Breast epithelium (tissue), 4 donors: Measurements from ENCODE around the gene GCNA. TPM values are rescaled to one million over a fixed set of nuclear protein-coding genes. Genes with fewer than 3 reads are reported as not detected.

ENCODE experiments used
- DNase-seq, 2 donors: peaks; one replicate each; pipeline ENCODE4 v3.0.0-alpha.2; 2019; ENCODE audit warnings: low spot score in 2 of 2
- H3K27ac ChIP-seq, 2 donors: fragments of 200-600 bp; sonication (generic) in 1 of 2; one replicate each; pipeline ENCODE4 v1.5.1; 2016 to 2019; ENCODE audit warnings: mild to moderate bottlenecking in 1 of 2
- H3K27me3 ChIP-seq, 2 donors: fragments of 200-600 bp; sonication (generic) in 1 of 2; one replicate each; pipeline versions ENCODE4 v1.5.1 to v1.6.0; 2017 to 2019; ENCODE audit warnings: control low read depth in 1 of 2, mild to moderate bottlenecking in 1 of 2
- H3K36me3 ChIP-seq: fragments of 200-600 bp; one replicate; pipeline ENCODE4 v1.5.1; 2019
- H3K4me1 ChIP-seq, 2 donors: fragments of 200-600 bp; sonication (generic); one replicate each; pipeline ENCODE4 v1.5.1; 2016 to 2019; ENCODE audit warnings: control low read depth in 1 of 2
- H3K4me3 ChIP-seq, 3 donors: fragments of 200-600 bp; sonication (generic); 1 replicate in 2 of 3; 2 replicates in 1 of 3; pipeline ENCODE4 v1.5.1; 2016 to 2019; ENCODE audit warnings: mild to moderate bottlenecking in 3 of 3, moderate library complexity in 2 of 3
- H3K9me3 ChIP-seq, 2 donors: fragments of 200-600 bp; sonication (generic) in 1 of 2; one replicate each; pipeline ENCODE4 v1.5.1; 2016 to 2019; ENCODE audit warnings: control low read depth in 1 of 2
- CTCF ChIP-seq, 3 donors: fragments of 450-650 bp; IDR thresholded peaks; one replicate each; pipeline ENCODE4 v1.5.1; 2016 to 2017; ENCODE audit warnings: antibody characterized with exemption in 3 of 3, mild to moderate bottlenecking in 3 of 3, moderate library complexity in 3 of 3
- POLR2A ChIP-seq: fragments of 450-650 bp; IDR thresholded peaks from one replicate; pipeline ENCODE4 v1.6.1; 2016; ENCODE audit warnings: antibody characterized with exemption, mild to moderate bottlenecking, moderate library complexity
- POLR2AphosphoS5 ChIP-seq, 3 donors: sonication (generic); formaldehyde crosslinking; IDR thresholded peaks; one replicate each; pipeline ENCODE4 v1.6.1; 2017; ENCODE audit warnings: antibody characterized with exemption in 3 of 3
- intact Hi-C: fragments of 100-400 bp; cut with DNase I; formaldehyde crosslinking; loops from one replicate; pipeline ENCODE4 v1.15.1; 2023; ENCODE audit warnings: low total_unique reads
- total RNA-seq, 3 donors: library from RNA; depleted of rRNA; stranded (reverse); fragments of >200 nt; gene quantifications; one replicate each; pipeline ENCODE4 v1.1.0, GENCODE V29; 2016

The GCNA gene
- total RNA-seq, 3 donors from 2014 or later = 2.3 to 3.0 (median 2.6) TPM

DNA sequence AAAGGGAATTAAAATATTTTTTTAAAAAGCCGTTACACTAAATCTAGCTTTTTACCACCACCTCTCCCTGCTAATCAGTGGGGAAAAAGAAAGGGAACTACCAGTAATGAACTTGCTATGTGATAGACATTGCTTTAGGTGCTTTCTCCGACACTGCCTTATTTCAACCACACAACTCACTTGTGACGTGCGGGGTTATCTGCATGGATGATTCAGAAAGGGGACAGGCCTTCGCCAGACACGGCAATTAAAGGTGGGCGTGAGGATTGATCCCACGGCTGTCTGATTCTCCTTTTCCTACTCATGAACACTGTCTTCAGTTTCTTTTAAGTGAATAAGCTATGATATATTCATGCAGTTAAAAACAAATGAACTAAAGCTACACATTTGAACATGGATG is 41.0 kb downstream of the GCNA start:
- DNase-seq = no peak
- H3K4me1 ChIP-seq = no peaks in the 10 kb centered on the region

DNA sequence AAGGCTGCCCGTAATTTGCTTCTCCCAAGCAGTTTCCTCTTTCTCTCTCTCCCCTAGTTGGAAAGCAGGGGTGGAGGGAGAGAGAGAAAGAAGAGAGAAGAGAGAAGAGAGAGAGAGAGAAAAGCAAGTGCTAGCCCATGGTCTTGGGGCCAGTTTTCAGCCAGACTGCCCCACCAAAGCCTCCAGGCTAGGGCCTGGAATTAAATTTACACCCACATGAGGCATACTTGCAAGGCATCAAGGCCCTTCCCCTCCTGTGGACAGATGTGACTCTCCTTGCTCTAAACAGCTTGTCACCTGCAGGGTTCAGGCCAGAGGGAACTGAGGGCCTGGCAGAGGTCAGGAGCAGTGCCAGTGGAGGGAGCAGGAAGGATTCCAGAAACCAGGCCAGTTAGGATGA is 41.7 kb downstream of the GCNA start:
- DNase-seq = no peak
- TF ChIP-seq POLR2AphosphoS5 (IDR thresholded peaks at IDR 0.05) (no peak), POLR2A (no peak), CTCF (IDR thresholded peaks at IDR 0.05) (no peak)
- Histone ChIP-seq H3K9me3 (no peaks in the 10 kb centered on the region), H3K4me1 (no peaks in the 10 kb centered on the region), H3K27me3 (peaks cover 0 to 35% of the 10 kb centered on the region in 2 donors), H3K27ac (no peak overlapping the region), H3K4me3 (no peak overlapping the region), H3K36me3 (no peaks in the 10 kb centered on the region)
- intact Hi-C loops = no loop called here

More for the DNA sequence above, 41.0 kb downstream of the GCNA start:
- Histone ChIP-seq H3K9me3 (no peaks in the 10 kb centered on the region), H3K27ac (no peak overlapping the region), H3K4me3 (no peak overlapping the region), H3K36me3 (no peaks in the 10 kb centered on the region), H3K27me3 (peaks cover 0 to 35% of the 10 kb centered on the region in 2 donors)
- TF ChIP-seq POLR2A = no peak
- no peak for TF ChIP-seq CTCF (IDR thresholded peaks at IDR 0.05)
- TF ChIP-seq POLR2AphosphoS5 (IDR thresholded peaks at IDR 0.05) = no peak
- intact Hi-C loops = no loop called here

GRCh38 chrX:71621603-71622002 is 43.4 kb downstream of the GCNA start:
- no peak for DNase-seq
- no peak overlapping the region for H3K4me3 ChIP-seq
- no peaks in the 10 kb centered on the region for H3K9me3 ChIP-seq
- TF ChIP-seq POLR2AphosphoS5 (IDR thresholded peaks at IDR 0.05) (no peak), POLR2A (no peak), CTCF (IDR thresholded peaks at IDR 0.05) (no peak)
- no peaks in the 10 kb centered on the region for H3K4me1 ChIP-seq
- H3K27ac ChIP-seq = no peak overlapping the region
- intact Hi-C loops = no loop called here
- H3K27me3 ChIP-seq = peaks cover 0 to 28% of the 10 kb centered on the region in 2 donors
- no peaks in the 10 kb centered on the region for H3K36me3 ChIP-seq

GRCh38 chrX:71622032-71622575 is 43.9 kb downstream of the GCNA start:
- intact Hi-C loops = no loop called here
- TF ChIP-seq POLR2AphosphoS5 (IDR thresholded peaks at IDR 0.05) (no peak), POLR2A (no peak), CTCF (IDR thresholded peaks at IDR 0.05) (no peak)

GRCh38 chrX:71622576-71623450 is 44.6 kb downstream of the GCNA start:
- no peaks in the 10 kb centered on the region for H3K9me3 ChIP-seq
- H3K27me3 ChIP-seq = peaks cover 0 to 19% of the 10 kb centered on the region in 2 donors
- no peaks in the 10 kb centered on the region for H3K36me3 ChIP-seq
- peak; percentile 54 to 58 for DNase-seq
- no peaks in the 10 kb centered on the region for H3K4me1 ChIP-seq
- intact Hi-C loops = no loop called here
- TF ChIP-seq POLR2AphosphoS5 (IDR thresholded peaks at IDR 0.05) (no peak), CTCF (IDR thresholded peaks at IDR 0.05) (no peak), POLR2A (no peak)
- peak overlapping the region; percentile 67 to 82 for H3K27ac ChIP-seq
- H3K4me3 ChIP-seq = no peak overlapping the region

More at GRCh38 chrX:71622032-71622575, 43.9 kb downstream of the GCNA start:
- Histone ChIP-seq H3K9me3 (no peaks in the 10 kb centered on the region), H3K27me3 (peaks cover 0 to 24% of the 10 kb centered on the region in 2 donors), H3K36me3 (no peaks in the 10 kb centered on the region), H3K4me1 (no peaks in the 10 kb centered on the region), H3K4me3 (no peak overlapping the region), H3K27ac (peak overlapping the region; percentile 67 to 82)
- no peak for DNase-seq
